ENCODE data around the gene DUSP8. TPM values are rescaled to one million over a fixed set of nuclear protein-coding genes. Genes with fewer than 3 reads are reported as not detected.

The DUSP8 gene
- total and polyA plus RNA-seq, 9 of the 15 experiments (the other 6 are each of a cell fraction or from before 2014, with no cell fraction given) = 0.14 to 2.0 (median 0.86) TPM; not detected in 2

DNA sequence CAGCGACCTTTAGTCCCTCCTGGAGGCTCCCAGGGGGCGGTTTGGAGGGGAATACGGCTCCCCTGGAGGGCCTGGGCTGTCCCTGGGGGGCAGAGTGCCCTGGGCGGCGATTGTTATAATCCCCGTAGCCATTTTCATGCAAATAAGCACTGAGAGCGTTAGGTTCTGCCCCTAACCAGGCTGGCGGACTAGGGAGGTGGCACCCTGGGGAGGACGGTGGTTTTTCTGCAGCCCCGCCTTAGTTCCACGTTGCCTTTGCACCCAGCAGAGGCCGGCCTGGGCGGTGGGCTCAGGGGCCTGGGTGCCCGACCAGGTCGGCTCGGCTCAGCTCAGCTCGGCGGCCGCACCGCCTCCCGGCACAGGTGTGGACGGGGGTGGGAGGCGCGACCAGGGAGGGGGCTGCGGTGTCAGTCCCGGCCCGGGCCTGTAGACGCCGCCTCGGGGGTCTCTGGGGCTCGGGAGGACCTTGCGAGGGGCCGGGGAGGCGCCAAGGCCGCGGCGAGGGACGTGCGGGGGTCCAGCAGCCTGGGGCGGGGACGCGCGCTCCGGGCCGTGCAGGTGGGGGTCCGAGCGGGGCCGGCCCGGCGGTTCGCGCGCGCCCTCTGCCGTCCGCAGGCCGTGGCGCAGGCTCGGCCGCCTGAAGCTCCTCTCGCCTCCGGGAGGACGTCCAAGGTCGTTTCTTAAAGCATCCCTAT, 2.3 kb upstream of the DUSP8 start (continued):
- peak in 1 of 3 experiments; percentile 20 for TF ChIP-seq YY1 (IDR thresholded peaks at IDR 0.05; ENCODE audit: borderline replicate concordance in 1 of 3, control insufficient read depth in 1 of 3, extremely low read depth in 1 of 3, insufficient read depth in 3 of 3, insufficient read length in 1 of 3, insufficient replicate concordance in 2 of 3, low read depth in 1 of 3, low read length in 2 of 3)

DNA sequence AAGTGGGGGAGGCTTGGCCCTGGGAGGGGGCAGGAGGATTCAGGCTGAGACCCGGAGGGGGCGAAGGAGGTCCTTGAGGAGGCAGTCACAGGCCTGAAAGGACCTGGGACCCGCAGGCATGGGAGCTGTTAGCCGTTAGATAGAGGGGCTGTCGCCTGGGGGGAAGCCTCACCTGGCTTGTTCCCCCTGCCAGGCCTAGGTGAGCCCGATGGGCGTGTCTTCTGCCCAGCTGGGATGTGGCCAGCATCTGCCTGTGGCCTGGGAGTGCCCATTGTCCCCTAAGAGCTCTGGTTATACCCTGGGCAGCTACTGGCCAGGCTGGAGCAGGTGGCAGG, 1.8 kb upstream of the DUSP8 start:
- H3K9me1 ChIP-seq (ENCODE audit: control insufficient read depth, insufficient read depth, low read length) = no peaks in the 10 kb centered on the region
- H3K27me3 ChIP-seq (ENCODE audit: control insufficient read depth in 2 of 2, insufficient read depth in 2 of 2, low read length in 2 of 2) = peaks cover 0 to 24% of the 10 kb centered on the region in 2 experiments; a peak in 3 of 5 replicates
- H3K36me3 ChIP-seq (ENCODE audit: control insufficient read depth, insufficient read depth, low read length) = no peaks in the 10 kb centered on the region
- TF ChIP-seq, protein P1, sequence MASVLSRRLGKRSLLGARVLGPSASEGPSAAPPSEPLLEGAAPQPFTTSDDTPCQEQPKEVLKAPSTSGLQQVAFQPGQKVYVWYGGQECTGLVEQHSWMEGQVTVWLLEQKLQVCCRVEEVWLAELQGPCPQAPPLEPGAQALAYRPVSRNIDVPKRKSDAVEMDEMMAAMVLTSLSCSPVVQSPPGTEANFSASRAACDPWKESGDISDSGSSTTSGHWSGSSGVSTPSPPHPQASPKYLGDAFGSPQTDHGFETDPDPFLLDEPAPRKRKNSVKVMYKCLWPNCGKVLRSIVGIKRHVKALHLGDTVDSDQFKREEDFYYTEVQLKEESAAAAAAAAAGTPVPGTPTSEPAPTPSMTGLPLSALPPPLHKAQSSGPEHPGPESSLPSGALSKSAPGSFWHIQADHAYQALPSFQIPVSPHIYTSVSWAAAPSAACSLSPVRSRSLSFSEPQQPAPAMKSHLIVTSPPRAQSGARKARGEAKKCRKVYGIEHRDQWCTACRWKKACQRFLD (CRISPR knock-in tag; IDR thresholded peaks at IDR 0.05) = no peak
- 0 out of 2 replicates have a peak, but pooled peaks have one; percentile 27 for TF ChIP-seq ZFX (CRISPR knock-in tag; IDR thresholded peaks at IDR 0.05)
- TF ChIP-seq, protein P2, sequence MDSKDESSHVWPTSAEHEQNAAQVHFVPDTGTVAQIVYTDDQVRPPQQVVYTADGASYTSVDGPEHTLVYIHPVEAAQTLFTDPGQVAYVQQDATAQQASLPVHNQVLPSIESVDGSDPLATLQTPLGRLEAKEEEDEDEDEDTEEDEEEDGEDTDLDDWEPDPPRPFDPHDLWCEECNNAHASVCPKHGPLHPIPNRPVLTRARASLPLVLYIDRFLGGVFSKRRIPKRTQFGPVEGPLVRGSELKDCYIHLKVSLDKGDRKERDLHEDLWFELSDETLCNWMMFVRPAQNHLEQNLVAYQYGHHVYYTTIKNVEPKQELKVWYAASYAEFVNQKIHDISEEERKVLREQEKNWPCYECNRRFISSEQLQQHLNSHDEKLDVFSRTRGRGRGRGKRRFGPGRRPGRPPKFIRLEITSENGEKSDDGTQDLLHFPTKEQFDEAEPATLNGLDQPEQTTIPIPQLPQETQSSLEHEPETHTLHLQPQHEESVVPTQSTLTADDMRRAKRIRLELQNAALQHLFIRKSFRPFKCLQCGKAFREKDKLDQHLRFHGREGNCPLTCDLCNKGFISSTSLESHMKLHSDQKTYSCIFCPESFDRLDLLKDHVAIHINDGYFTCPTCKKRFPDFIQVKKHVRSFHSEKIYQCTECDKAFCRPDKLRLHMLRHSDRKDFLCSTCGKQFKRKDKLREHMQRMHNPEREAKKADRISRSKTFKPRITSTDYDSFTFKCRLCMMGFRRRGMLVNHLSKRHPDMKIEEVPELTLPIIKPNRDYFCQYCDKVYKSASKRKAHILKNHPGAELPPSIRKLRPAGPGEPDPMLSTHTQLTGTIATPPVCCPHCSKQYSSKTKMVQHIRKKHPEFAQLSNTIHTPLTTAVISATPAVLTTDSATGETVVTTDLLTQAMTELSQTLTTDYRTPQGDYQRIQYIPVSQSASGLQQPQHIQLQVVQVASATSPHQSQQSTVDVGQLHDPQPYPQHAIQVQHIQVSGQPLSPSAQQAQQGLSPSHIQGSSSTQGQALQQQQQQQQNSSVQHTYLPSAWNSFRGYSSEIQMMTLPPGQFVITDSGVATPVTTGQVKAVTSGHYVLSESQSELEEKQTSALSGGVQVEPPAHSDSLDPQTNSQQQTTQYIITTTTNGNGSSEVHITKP (IDR thresholded peaks at IDR 0.05; ENCODE audit: partially characterized antibody) = peak; percentile 48
- 0 out of 2 replicates have a peak, but pooled peaks have one; percentile 32 for TF ChIP-seq ZBTB7A (IDR thresholded peaks at IDR 0.05; ENCODE audit: borderline replicate concordance, control insufficient read depth, low read depth, low read length)
- TF ChIP-seq NFXL1 (CRISPR knock-in tag; IDR thresholded peaks at IDR 0.05) = no peak
- no peak overlapping the region for H3K4me2 ChIP-seq (ENCODE audit: insufficient read depth, low read length)
- POLR2A ChIA-PET = interaction anchor here (0.9 kb wide), 1 partner anchor 9 kb away, joined by 4 read pairs; no protein-coding TSS in a partner anchor
- BruUV-seq (replicated peaks) = no TSS peak
- peaks cover 0 to 38% of the 10 kb centered on the region in 2 experiments; a peak in 3 of 5 replicates for H3K4me1 ChIP-seq (replicated peaks in 1 of 2; ENCODE audit: control insufficient read depth in 2 of 2, insufficient read depth in 2 of 2, low read length in 2 of 2)
- DNase-seq (ENCODE audit: extremely low read depth in 1 of 4, low spot score in 3 of 4) (peak in 1 of 4 experiments; percentile 5), FAIRE-seq (no peak), ATAC-seq (no peak; the same call in 1 of the 3 replicates)
- WGBS (ENCODE audit: insufficient coverage, low coverage, missing lambda C conversion rate) = 10% methylated on average over 6 of the region's 7 CpGs
- peaks cover 7% of the 10 kb centered on the region; the same call in 1 of the 2 replicates for H3K9me3 ChIP-seq (replicated peaks; ENCODE audit: control insufficient read depth, insufficient read depth, low read depth, low read length)
- in situ Hi-C loops (cut with MboI) (no loop called here), intact Hi-C loops (cut with micrococcal nuclease) (loop anchor here (2.0 to 10.0 kb wide), 4 partner anchors 27 to 459 kb away; no protein-coding TSS in a partner anchor)
- H3K79me2 ChIP-seq (ENCODE audit: control insufficient read depth, insufficient read depth, low read length) = no peaks in the 10 kb centered on the region
- CTCF ChIA-PET (ENCODE audit: low intra/inter-chr PET ratio) = interaction anchor here (0.6 to 2.3 kb wide), 4 partner anchors 19 to 122 kb away, joined by 3 to 19 read pairs (median 4); no protein-coding TSS in a partner anchor
- H4K20me1 ChIP-seq (replicated peaks; ENCODE audit: control insufficient read depth, insufficient read depth, low read length) = peaks cover 16% of the 10 kb centered on the region; the same call in 1 of the 2 replicates
- no peak overlapping the region for H2AFZ ChIP-seq (ENCODE audit: low read depth, low read length)
- H3K27ac ChIP-seq (ENCODE audit: extremely low read depth, low read depth, low read length) = no peak overlapping the region
- H3K4me3 ChIP-seq = no peak overlapping the region
- H3K9ac ChIP-seq (ENCODE audit: insufficient read depth in 1 of 2, low read depth in 2 of 2, low read length in 2 of 2) = peak overlapping the region in 1 of 2 experiments; percentile 78; a peak in 1 of 4 replicates
